ENCODE results near the gene PTPRD.

PTPRD gene

GRCh38 chr9:9754186-9754585 is 858.6 kb downstream of the PTPRD start:
- DNase-seq (ENCODE audit: low spot score), result no peak

- no peak for DNase-seq (ENCODE audit: low spot score)
Measured at GRCh38 chr9:9753266-9753665, 859.5 kb downstream of the PTPRD start.

- no peak for DNase-seq (ENCODE audit: low spot score)
Measured at GRCh38 chr9:9752722-9753121, 860.1 kb downstream of the PTPRD start.

- no peak for DNase-seq (ENCODE audit: low spot score)
Measured at GRCh38 chr9:9751996-9752395, 860.8 kb downstream of the PTPRD start.

- no peak for DNase-seq (ENCODE audit: low spot score)
Measured at GRCh38 chr9:9750719-9751118, 862.1 kb downstream of the PTPRD start.

GRCh38 chr9:9749591-9749990 is 863.2 kb downstream of the PTPRD start:
- DNase-seq (ENCODE audit: low spot score), result no peak

- no peak for DNase-seq (ENCODE audit: low spot score)
Measured at GRCh38 chr9:9747787-9748186, 865.0 kb downstream of the PTPRD start.

GRCh38 chr9:9746826-9747225 is 866.0 kb downstream of the PTPRD start:
- DNase-seq (ENCODE audit: low spot score), result no peak

- no peak for DNase-seq (ENCODE audit: low spot score)
Measured at GRCh38 chr9:9743822-9744221, 869.0 kb downstream of the PTPRD start.

- DNase-seq (ENCODE audit: low spot score), result no peak
Measured at GRCh38 chr9:9730174-9730573, 882.6 kb downstream of the PTPRD start.

- DNase-seq (ENCODE audit: low spot score), result no peak
Measured at GRCh38 chr9:9729082-9729481, 883.7 kb downstream of the PTPRD start.

- no peak for DNase-seq (ENCODE audit: low spot score)
Measured at GRCh38 chr9:9719373-9720112, 893.3 kb downstream of the PTPRD start.

- DNase-seq (ENCODE audit: low spot score), result no peak
Measured at GRCh38 chr9:9718691-9719090, 894.1 kb downstream of the PTPRD start.

GRCh38 chr9:9679433-9679832 is 933.4 kb downstream of the PTPRD start:
- no peak for DNase-seq (ENCODE audit: low spot score)

GRCh38 chr9:9674461-9674860 is 938.3 kb downstream of the PTPRD start:
- DNase-seq (ENCODE audit: low spot score), result no peak

GRCh38 chr9:9670454-9670853 is 942.3 kb downstream of the PTPRD start:
- no peak for DNase-seq (ENCODE audit: low spot score)

- DNase-seq (ENCODE audit: low spot score), result no peak
Measured at GRCh38 chr9:9645006-9645405, 967.8 kb downstream of the PTPRD start.

GRCh38 chr9:9631284-9631683 is 981.5 kb downstream of the PTPRD start:
- no peak for DNase-seq (ENCODE audit: low spot score)

- no peak for DNase-seq (ENCODE audit: low spot score)
Measured at GRCh38 chr9:9625248-9625647, 987.6 kb downstream of the PTPRD start.

GRCh38 chr9:9623506-9623905 is 989.3 kb downstream of the PTPRD start:
- no peak for DNase-seq (ENCODE audit: low spot score)

- no peak for DNase-seq (ENCODE audit: low spot score)
Measured at GRCh38 chr9:9621355-9621940, 991.4 kb downstream of the PTPRD start.

- DNase-seq (ENCODE audit: low spot score), result no peak
Measured at GRCh38 chr9:9620736-9621135, 992.1 kb downstream of the PTPRD start.

GRCh38 chr9:9615086-9615485 is 997.7 kb downstream of the PTPRD start:
- no peak for DNase-seq (ENCODE audit: low spot score)

GRCh38 chr9:9614607-9615006 is 998.2 kb downstream of the PTPRD start:
- no peak for DNase-seq (ENCODE audit: low spot score)

Measured in CD4-positive, alpha-beta T cell treated with Interleukin-6 at 100 ng/mL for 8 hours (primary cell).